Right atrium auricular region (tissue), 2 donors: ENCODE data around the gene RABGGTA. TPM values are rescaled to one million over a fixed set of nuclear protein-coding genes. Genes with fewer than 3 reads are reported as not detected.
A peak's percentile ranks its signal among the peaks of the same experiment; 100 is the strongest.

Experiments
- DNase-seq: peaks from one replicate; pipeline ENCODE4 v3.0.0-alpha.2; 2019; ENCODE audit warnings: low spot score
- H3K27ac ChIP-seq, 2 donors: fragments of 200-600 bp; sonication (generic); 1 replicate in 1 of 2; 2 replicates in 1 of 2; pipeline ENCODE4 v1.5.1; 2016 to 2019
- H3K27me3 ChIP-seq, 2 donors: fragments of 200-600 bp; sonication (generic); one replicate each; pipeline versions ENCODE4 v1.5.1 to v1.6.0; 2017 to 2019
- H3K36me3 ChIP-seq: fragments of 200-600 bp; sonication (generic); one replicate; pipeline ENCODE4 v1.5.1; 2016
- H3K4me1 ChIP-seq, 2 donors: fragments of 200-600 bp; sonication (generic); one replicate each; pipeline versions ENCODE4 v1.5.1 to v1.6.0; 2017 to 2019
- H3K4me3 ChIP-seq, 2 donors: fragments of 200-600 bp; sonication (generic); 1 replicate in 1 of 2; 2 replicates in 1 of 2; pipeline ENCODE4 v1.5.1; 2017 to 2019; ENCODE audit warnings: mild to moderate bottlenecking in 1 of 2, moderate library complexity in 1 of 2
- H3K9me3 ChIP-seq, 2 donors: fragments of 200-600 bp; sonication (generic); one replicate each; pipeline ENCODE4 v1.5.1; 2019
- CTCF ChIP-seq, 2 donors: fragments of 200-600 bp; sonication (generic); IDR thresholded peaks; one replicate each; pipeline ENCODE4 v1.5.1; 2019; ENCODE audit warnings: antibody characterized with exemption in 2 of 2
- total RNA-seq, 2 donors: library from RNA; depleted of rRNA; stranded (reverse); fragments of >200 nt; gene quantifications; one replicate each; pipeline ENCODE4 v1.1.0, GENCODE V29; 2016

Gene RABGGTA
- total RNA-seq, 2 donors from 2014 or later: 21.3 to 22.2 TPM

- Histone ChIP-seq H3K4me3 (peak within 1 kb of the TSS; percentile 37 to 64), H3K36me3 (peaks cover 14% of the 10 kb centered on the region), H3K9me3 (no peaks in the 10 kb centered on the region), H3K27ac (peak within 1 kb of the TSS; percentile 75 to 86), H3K4me1 (peaks cover 0 to 64% of the 10 kb centered on the region in 2 donors), H3K27me3 (no peaks in the 10 kb centered on the region)
- no peak for DNase-seq
- peak; percentile 23 to 68 for TF ChIP-seq CTCF (IDR thresholded peaks at IDR 0.05)
Observed at GRCh38 chr14:24310646-24311604, 39.5 kb upstream of the RABGGTA start, which contains the start of gene LTB4R. TSS of gene LTB4R (plus strand) at chr14:24311502. CDS start at chr14:24315652, 4,150 bp downstream.

- H3K4me1 ChIP-seq: peaks cover 0 to 57% of the 10 kb centered on the region in 2 donors
- no peak for DNase-seq
- H3K36me3 ChIP-seq: peaks cover 21% of the 10 kb centered on the region
- no peaks in the 10 kb centered on the region for H3K9me3 ChIP-seq
- H3K27ac ChIP-seq: peak overlapping the region; percentile 75 to 86
- peak overlapping the region; percentile 37 to 64 for H3K4me3 ChIP-seq
- no peaks in the 10 kb centered on the region for H3K27me3 ChIP-seq
- no peak for TF ChIP-seq CTCF (IDR thresholded peaks at IDR 0.05)
Observed at GRCh38 chr14:24310265-24310645, 38.9 kb upstream of the RABGGTA start.

GRCh38 chr14:24309538-24310264 lies 38.3 kb upstream of the RABGGTA start, which contains the start of gene LTB4R2:
TSS of gene LTB4R2 (plus strand) at chr14:24310140. CDS start at chr14:24310665, 525 bp downstream.
- peak within 1 kb of the TSS; percentile 75 to 86 for H3K27ac ChIP-seq
- peak within 1 kb of the TSS; percentile 37 to 64 for H3K4me3 ChIP-seq
- peaks cover 0 to 52% of the 10 kb centered on the region in 2 donors for H3K4me1 ChIP-seq
- H3K9me3 ChIP-seq: no peaks in the 10 kb centered on the region
- no peaks in the 10 kb centered on the region for H3K27me3 ChIP-seq
- H3K36me3 ChIP-seq: peaks cover 27% of the 10 kb centered on the region
- no peak for DNase-seq
- TF ChIP-seq CTCF (IDR thresholded peaks at IDR 0.05): no peak

- no peak overlapping the region for H3K27ac ChIP-seq
- H3K4me3 ChIP-seq: no peak overlapping the region
- H3K27me3 ChIP-seq: no peaks in the 10 kb centered on the region
- peaks cover 38% of the 10 kb centered on the region for H3K36me3 ChIP-seq
- peak in 1 of 2 donors; percentile 14 for TF ChIP-seq CTCF (IDR thresholded peaks at IDR 0.05)
- DNase-seq: no peak
- H3K4me1 ChIP-seq: peaks cover 0 to 42% of the 10 kb centered on the region in 2 donors
- no peaks in the 10 kb centered on the region for H3K9me3 ChIP-seq
Observed at GRCh38 chr14:24308342-24309124, 37.1 kb upstream of the RABGGTA start.
